22Rv1 (cell line): ENCODE measurements around the gene DLEC1.

Source experiments
- H3K27ac ChIP-seq: fragments of 450-650 bp; 2 replicates; pipeline ENCODE4 v1.5.1; 2017
- CTCF ChIP-seq: fragments of 450-650 bp; IDR thresholded peaks from 2 replicates; pipeline ENCODE4 v1.5.1; 2017; ENCODE audit warnings: mild to moderate bottlenecking
- ZFX ChIP-seq: fragments of 450-650 bp; IDR thresholded peaks from 2 replicates; pipeline ENCODE4 v1.6.1; 2017; ENCODE audit warnings: antibody characterized with exemption, borderline replicate concordance

Gene DLEC1

GRCh38 chr3:38021196-38021595 lies 17.8 kb upstream of the DLEC1 start:
- H3K27ac ChIP-seq = no peak overlapping the region
- no peak for TF ChIP-seq CTCF
- no peak for TF ChIP-seq ZFX

- TF ChIP-seq CTCF (no peak), ZFX (no peak)
- H3K27ac ChIP-seq = no peak overlapping the region
These were observed 16.7 kb upstream of the DLEC1 start for GRCh38 chr3:38022301-38022700.

- no peak for TF ChIP-seq ZFX
- TF ChIP-seq CTCF = no peak
- H3K27ac ChIP-seq = no peak overlapping the region
These were observed 15.9 kb upstream of the DLEC1 start for GRCh38 chr3:38022896-38023709.

- H3K27ac ChIP-seq = no peak overlapping the region
- no peak for TF ChIP-seq CTCF
- TF ChIP-seq ZFX = no peak
These were observed 12.2 kb upstream of the DLEC1 start for GRCh38 chr3:38026856-38027255.

- no peak overlapping the region for H3K27ac ChIP-seq
- TF ChIP-seq CTCF = no peak
- TF ChIP-seq ZFX = no peak
These were observed 11.2 kb upstream of the DLEC1 start for GRCh38 chr3:38027466-38028465.

- H3K27ac ChIP-seq = no peak overlapping the region
- TF ChIP-seq CTCF = no peak
- TF ChIP-seq ZFX = no peak
These were observed 10.2 kb upstream of the DLEC1 start for GRCh38 chr3:38028621-38029361.
